K562 (cell line): ENCODE measurements around the gene LYVE1. TPM values are rescaled to one million over a fixed set of nuclear protein-coding genes. Genes with fewer than 3 reads are reported as not detected.

ENCODE experiments used
- ATF3 ChIP-seq, 2 experiments: fragments of 450-650 bp in 1 of 2; sonication (generic) in 1 of 2; formaldehyde crosslinking in 1 of 2; IDR thresholded peaks in 1 of 2; conservative IDR thresholded peaks in 1 of 2; 2 replicates each; pipeline versions ENCODE4 v1.6.1 to v1.8.1; 2016 to 2023; ENCODE audit warnings: mild to moderate bottlenecking in 2 of 2, moderate library complexity in 2 of 2, inconsistent platforms in 1 of 2, missing genetic modification reagents in 1 of 2
- CTBP1 ChIP-seq: fragments of 450-650 bp; IDR thresholded peaks from 2 replicates; pipeline ENCODE4 v1.6.1; 2016; ENCODE audit warnings: borderline replicate concordance
- ETV6 ChIP-seq, 3 experiments: fragments of 150-350 bp in 1 of 3; sonication (generic) in 1 of 3; formaldehyde crosslinking in 1 of 3; IDR thresholded peaks; 2 replicates each; pipeline versions ENCODE4 v1.6.1 to v1.8.0; 2014 to 2022; ENCODE audit warnings: borderline replicate concordance in 2 of 3, low read depth in 2 of 3, antibody characterized with exemption in 1 of 3, low read length in 1 of 3, mild to moderate bottlenecking in 1 of 3, missing genetic modification reagents in 1 of 3
- JUN ChIP-seq, 2 experiments: sonication (generic) in 1 of 2; formaldehyde crosslinking in 1 of 2; IDR thresholded peaks; 2 replicates each; pipeline versions ENCODE4 v1.6.1 to v1.8.0; 2012 to 2022; ENCODE audit warnings: borderline replicate concordance in 2 of 2, mild to moderate bottlenecking in 2 of 2, improper control_type of control experiment in 1 of 2, low read depth in 1 of 2, low read length in 1 of 2, missing genetic modification reagents in 1 of 2
- JUND ChIP-seq, 2 experiments: IDR thresholded peaks; 2 replicates in 1 of 2; 3 replicates in 1 of 2; pipeline ENCODE4 v1.6.1; 2011; ENCODE audit warnings: borderline replicate concordance in 2 of 2, low read depth in 2 of 2, low read length in 2 of 2, improper control_type of control experiment in 1 of 2, missing biosample characterization in 1 of 2, missing genetic modification characterization in 1 of 2, missing genetic modification reagents in 1 of 2
- KAT7 ChIP-seq: sonication (generic); formaldehyde crosslinking; IDR thresholded peaks from 2 replicates; pipeline ENCODE4 v1.8.0; 2022; ENCODE audit warnings: missing genetic modification reagents, mild to moderate bottlenecking, borderline replicate concordance
- PHF21A ChIP-seq: fragments of 450-650 bp; IDR thresholded peaks from 2 replicates; pipeline ENCODE4 v1.6.1; 2017; ENCODE audit warnings: low read depth, borderline replicate concordance
- SMARCE1 ChIP-seq: fragments of 450-650 bp; IDR thresholded peaks from 2 replicates; pipeline ENCODE4 v1.7.1; 2016; ENCODE audit warnings: mild to moderate bottlenecking
- ZBTB11 ChIP-seq, 3 experiments: fragments of 200-800 bp in 1 of 3; fragments of 250-450 bp in 1 of 3; fragments of 450-650 bp in 1 of 3; sonication (Bioruptor Pico) in 1 of 3; sonication (Bioruptor generic) in 1 of 3; formaldehyde crosslinking in 1 of 3; IDR thresholded peaks; 2 replicates each; pipeline versions ENCODE4 v1.6.1 to v1.8.0; 2016 to 2022; ENCODE audit warnings: mild to moderate bottlenecking in 2 of 3, missing genetic modification characterization in 2 of 3, missing compliant biosample characterization in 1 of 3, moderate library complexity in 1 of 3
- ZNF318 ChIP-seq, 2 experiments: fragments of 450-650 bp; IDR thresholded peaks; 2 replicates each; pipeline ENCODE4 v1.6.1; 2016; ENCODE audit warnings: mild to moderate bottlenecking in 2 of 2, borderline replicate concordance in 1 of 2, low read depth in 1 of 2, moderate library complexity in 1 of 2
- polyA plus RNA-seq, 8 experiments: library from polyadenylated mRNA; depleted of rRNA in 4 of 8; stranded (reverse) in 5 of 8; unstranded in 3 of 8; fragments of >200 nt; fragmentation: Nextera tagmentation in 2 of 8; fragmentation: Illumina TruSeq in 1 of 8; extraction: Ambion mirVana in 2 of 8; extraction: Trizol in 1 of 8; gene quantifications; 2 replicates each; pipeline versions ENCODE4 v1.2.1 to v1.2.3, GENCODE V29; 2011 to 2014; ENCODE audit warnings: inconsistent platforms in 1 of 8, missing spikeins in 1 of 8
- total RNA-seq, 7 experiments: library from RNA; depleted of rRNA in 6 of 7; stranded (reverse); fragments of >200 nt in 6 of 7; fragmentation: Illumina TruSeq in 2 of 7; extraction: Trizol in 2 of 7; gene quantifications; 2 replicates each; pipeline versions ENCODE4 v1.2.1 to v1.2.3, GENCODE V29; 2011 to 2021; ENCODE audit warnings: low replicate concordance in 1 of 7

Gene LYVE1
- total and polyA plus RNA-seq, 9 of the 15 experiments (the other 6 are each of a cell fraction or from before 2014, with no cell fraction given): 0.06 to 1.1 (median 0.14) TPM; not detected in 1

DNA sequence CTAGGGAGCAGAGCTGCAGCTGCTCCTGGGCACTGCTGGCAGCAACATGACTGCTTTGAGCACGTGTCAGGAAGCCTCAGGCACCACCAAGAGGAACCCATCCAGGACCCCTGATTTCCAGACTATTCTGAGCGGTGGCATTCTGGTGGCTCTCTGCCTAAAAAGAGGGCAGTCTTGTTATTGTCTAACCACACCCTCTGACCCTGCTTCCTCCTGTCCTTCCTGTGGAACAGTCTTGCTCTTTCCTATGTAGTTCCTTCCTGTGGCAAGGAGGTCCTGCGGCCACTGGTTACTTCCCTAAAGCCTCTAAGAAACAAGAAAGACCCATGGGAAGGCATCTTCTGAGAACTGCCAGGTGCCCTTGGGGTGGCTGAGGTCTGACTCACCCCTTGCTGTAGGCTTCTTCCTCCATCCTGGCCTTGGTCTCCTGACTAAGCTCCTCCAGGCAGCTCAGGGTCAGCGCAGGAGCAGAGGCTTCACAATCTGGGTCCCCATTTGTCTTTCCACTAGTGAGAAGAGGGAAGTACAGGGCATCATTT, 13.1 kb upstream of the LYVE1 start (continued):
- no peak for TF ChIP-seq ZNF318 (IDR thresholded peaks at IDR 0.05; ENCODE audit: borderline replicate concordance in 1 of 2, low read depth in 1 of 2)
- no peak for TF ChIP-seq PHF21A
- TF ChIP-seq ETV6 (IDR thresholded peaks at IDR 0.05; ENCODE audit: borderline replicate concordance in 1 of 2, low read depth in 2 of 2, low read length in 1 of 2): peak; percentile 29 to 89; a peak in 1 of 4 replicates
- TF ChIP-seq ETV6 (CRISPR knock-in tag; IDR thresholded peaks at IDR 0.05; ENCODE audit: borderline replicate concordance): no peak
- 0 out of 6 replicates have a peak, but pooled peaks of 1 of the 3 experiments have one; percentile 31 for TF ChIP-seq ZBTB11 (CRISPR knock-in tag; IDR thresholded peaks at IDR 0.05)
- TF ChIP-seq SMARCE1: peak; percentile 32; the same call in 1 of the 2 replicates
- TF ChIP-seq ATF3 (IDR thresholded peaks at IDR 0.05): peak; percentile 38; the same call in 1 of the 2 replicates
- no peak for TF ChIP-seq ATF3 (CRISPR knock-in tag; conservative IDR thresholded peaks at IDR 0.05)
- TF ChIP-seq CTBP1: peak; percentile 73
- TF ChIP-seq KAT7 (CRISPR knock-in tag): peak; percentile 44; the same call in 1 of the 2 replicates
- TF ChIP-seq JUN (IDR thresholded peaks at IDR 0.05; ENCODE audit: borderline replicate concordance, low read depth, low read length): peak; percentile 52; the same call in 1 of the 2 replicates
- TF ChIP-seq JUN (CRISPR knock-in tag; IDR thresholded peaks at IDR 0.05; ENCODE audit: borderline replicate concordance): no peak
- peak; percentile 64 for TF ChIP-seq JUND (IDR thresholded peaks at IDR 0.05; ENCODE audit: borderline replicate concordance, low read depth, low read length)
- TF ChIP-seq JUND (tag; IDR thresholded peaks at IDR 0.05; ENCODE audit: borderline replicate concordance, low read depth, low read length): peak; percentile 40; the same call in 1 of the 3 replicates
